ENCODE results near the gene NRG2. TPM values are rescaled to one million over a fixed set of nuclear protein-coding genes. Genes with fewer than 3 reads are reported as not detected.
A peak's percentile ranks its signal among the peaks of the same experiment; 100 is the strongest.

Gene NRG2
- total RNA-seq, 2 donors from 2014 or later: 5.6 to 6.5 TPM

DNA sequence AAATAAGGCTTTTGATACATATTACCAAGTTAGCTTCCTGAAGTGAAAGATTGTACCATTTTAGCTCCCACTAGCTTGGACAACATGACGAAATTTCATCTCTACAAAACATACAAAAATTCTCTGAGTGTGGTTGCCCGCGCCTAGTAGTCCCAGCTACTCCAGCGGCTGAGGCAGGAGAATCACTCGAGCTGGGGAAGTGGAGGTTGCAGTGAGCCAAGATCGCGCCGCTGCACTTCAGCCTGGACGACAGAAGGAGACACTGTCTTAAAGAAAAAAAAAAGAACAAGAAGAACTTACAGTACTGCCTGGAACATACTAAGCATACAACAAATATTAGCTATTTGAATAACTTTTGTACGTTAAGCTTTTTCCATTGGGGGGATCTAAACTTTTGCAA, 29.7 kb upstream of the NRG2 start:
- no peak overlapping the region for H3K4me3 ChIP-seq
- TF ChIP-seq POLR2A (IDR thresholded peaks at IDR 0.05) (no peak), CTCF (IDR thresholded peaks at IDR 0.05) (no peak)
- no peak for ATAC-seq
- 43 to 48% methylated on average over 10 of the region's 10 CpGs for WGBS, 2 donors
- no peaks in the 10 kb centered on the region for H3K9me3 ChIP-seq
- H3K4me1 ChIP-seq: peaks cover 3% of the 10 kb centered on the region
- intact Hi-C loops (cut with DNase I): no loop called here
- no peak overlapping the region for H3K27ac ChIP-seq
- DNase-seq: no peak
- H3K36me3 ChIP-seq (replicated peaks in 1 of 2; ENCODE audit: insufficient read depth in 1 of 2, low read depth in 2 of 2): no peaks in the 10 kb centered on the region
- no peaks in the 10 kb centered on the region for H3K27me3 ChIP-seq

- Histone ChIP-seq H3K27me3 (no peaks in the 10 kb centered on the region), H3K36me3 (replicated peaks in 1 of 2; ENCODE audit: insufficient read depth in 1 of 2, low read depth in 2 of 2) (no peaks in the 10 kb centered on the region), H3K27ac (no peak overlapping the region), H3K4me1 (peaks cover 16% of the 10 kb centered on the region), H3K4me3 (no peak overlapping the region), H3K9me3 (no peaks in the 10 kb centered on the region)
- no peak for TF ChIP-seq CTCF (IDR thresholded peaks at IDR 0.05)
- TF ChIP-seq POLR2A (IDR thresholded peaks at IDR 0.05): no peak
- 80 to 83% methylated on average over 1 of the region's 1 CpG for WGBS, 2 donors
- DNase-seq (no peak), ATAC-seq (no peak)
- intact Hi-C loops (cut with DNase I): no loop called here
These were observed 17.7 kb upstream of the NRG2 start for GRCh38 chr5:140060816-140061215.

- DNase-seq (peak; percentile 60 to 82 (median 68)), ATAC-seq (peak; percentile 80)
These were observed 15.3 kb upstream of the NRG2 start for GRCh38 chr5:140058212-140058932.

DNA sequence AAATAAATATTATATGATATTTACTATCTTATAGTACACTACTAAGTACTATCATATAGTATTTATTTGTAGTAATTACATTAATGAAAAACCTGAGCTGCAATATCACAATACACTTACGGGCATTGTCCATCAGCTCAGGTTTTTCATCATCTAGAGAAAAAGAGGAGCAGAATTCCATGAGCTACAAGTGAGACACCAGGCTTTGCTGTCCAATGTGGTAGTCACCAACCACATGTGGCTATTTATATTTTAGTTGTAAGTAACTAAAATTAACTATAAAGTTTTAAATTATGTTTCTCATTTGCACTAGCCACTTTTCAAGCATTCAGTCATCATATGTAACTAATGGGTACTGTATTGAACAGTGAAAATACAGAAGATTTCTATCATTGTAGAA, 13.8 kb upstream of the NRG2 start:
- DNase-seq: no peak
- Histone ChIP-seq H3K27me3 (no peaks in the 10 kb centered on the region), H3K4me3 (no peak overlapping the region), H3K4me1 (peaks cover 28% of the 10 kb centered on the region), H3K36me3 (replicated peaks in 1 of 2; ENCODE audit: insufficient read depth in 1 of 2, low read depth in 2 of 2) (no peaks in the 10 kb centered on the region), H3K9me3 (no peaks in the 10 kb centered on the region), H3K27ac (no peak overlapping the region)
- no peak for ATAC-seq
- intact Hi-C loops (cut with DNase I): no loop called here
- TF ChIP-seq CTCF (IDR thresholded peaks at IDR 0.05) (no peak), POLR2A (IDR thresholded peaks at IDR 0.05) (no peak)
- 95 to 100% methylated on average over 1 of the region's 1 CpG for WGBS, 2 donors

More at GRCh38 chr5:140058212-140058932, 15.3 kb upstream of the NRG2 start:
- H3K27me3 ChIP-seq: no peaks in the 10 kb centered on the region
- no peaks in the 10 kb centered on the region for H3K36me3 ChIP-seq (replicated peaks in 1 of 2; ENCODE audit: insufficient read depth in 1 of 2, low read depth in 2 of 2)
- no peaks in the 10 kb centered on the region for H3K9me3 ChIP-seq
- H3K4me3 ChIP-seq: no peak overlapping the region
- 67 to 69% methylated on average over 4 to 5 of the region's 5 CpGs for WGBS, 2 donors
- peak overlapping the region; percentile 35 to 73 (median 56) for H3K27ac ChIP-seq
- no peak for TF ChIP-seq CTCF (IDR thresholded peaks at IDR 0.05)
- no peak for TF ChIP-seq POLR2A (IDR thresholded peaks at IDR 0.05)
- intact Hi-C loops (cut with DNase I): no loop called here
- peaks cover 28% of the 10 kb centered on the region for H3K4me1 ChIP-seq

DNA sequence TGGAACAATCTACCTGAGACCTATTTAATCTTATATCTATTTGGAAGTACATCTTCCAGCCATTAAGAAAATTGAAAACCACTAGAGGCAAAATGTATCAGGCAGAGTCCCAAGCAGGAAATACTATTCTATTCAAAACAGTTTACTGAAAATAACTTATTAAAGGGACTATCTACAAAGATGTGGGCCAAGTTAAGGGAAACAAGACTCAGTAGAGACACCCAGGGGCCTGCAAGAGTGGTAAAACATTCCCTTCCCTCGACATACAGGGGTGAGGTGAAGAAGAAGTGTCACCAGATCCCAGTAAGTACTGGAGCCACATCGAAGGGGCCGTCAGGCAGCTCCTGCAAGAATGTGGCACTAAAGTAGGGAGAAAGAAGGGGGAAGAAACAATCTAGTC, 12.1 kb upstream of the NRG2 start:
- Histone ChIP-seq H3K4me1 (peaks cover 29% of the 10 kb centered on the region), H3K9me3 (no peaks in the 10 kb centered on the region), H3K27me3 (no peaks in the 10 kb centered on the region), H3K4me3 (no peak overlapping the region), H3K27ac (no peak overlapping the region), H3K36me3 (replicated peaks in 1 of 2; ENCODE audit: insufficient read depth in 1 of 2, low read depth in 2 of 2) (no peaks in the 10 kb centered on the region)
- ATAC-seq (no peak), DNase-seq (no peak)
- 63 to 75% methylated on average over 3 of the region's 3 CpGs for WGBS, 2 donors
- intact Hi-C loops (cut with DNase I): no loop called here
- TF ChIP-seq CTCF (IDR thresholded peaks at IDR 0.05) (no peak), POLR2A (IDR thresholded peaks at IDR 0.05) (no peak)

Data from body of pancreas (tissue), 4 donors.